Keratinocyte (primary cell): ENCODE measurements around the gene INHBE. TPM values are rescaled to one million over a fixed set of nuclear protein-coding genes. Genes with fewer than 3 reads are reported as not detected.

Source experiments
- DNase-seq: peaks from one replicate; pipeline ENCODE4 v3.0.0-alpha.2; 2011; ENCODE audit warnings: low read depth, missing footprints, low spot score
- FAIRE-seq: peaks from 2 replicates; lab custom pipeline; 2011; peaks lifted over from hg19 to GRCh38; lab: Jason Lieb, UNC
- H2AFZ ChIP-seq: 2 replicates; pipeline ENCODE4 v1.6.0; 2012; ENCODE audit warnings: low read length, control low read depth, inconsistent platforms; ENCODE audit not compliant: control insufficient read depth
- H3K27ac ChIP-seq: 2 replicates; pipeline ENCODE4 v1.5.1; 2011; ENCODE audit warnings: low read length; ENCODE audit not compliant: control insufficient read depth, insufficient read depth
- H3K27me3 ChIP-seq: 3 replicates; pipeline ENCODE4 v1.6.0; 2011; ENCODE audit warnings: low read length; ENCODE audit not compliant: control insufficient read depth, insufficient read depth; ENCODE audit errors: extremely low read depth
- H3K36me3 ChIP-seq, 2 experiments: 2 replicates in 1 of 2; 3 replicates in 1 of 2; pipeline ENCODE4 v1.5.1; 2011; ENCODE audit warnings: low read length in 2 of 2, mild to moderate bottlenecking in 1 of 2; ENCODE audit not compliant: control insufficient read depth in 2 of 2, insufficient read depth in 2 of 2; ENCODE audit errors: extremely low read depth in 1 of 2
- H3K4me1 ChIP-seq: 3 replicates; pipeline ENCODE4 v1.5.1; 2011; ENCODE audit warnings: low read length; ENCODE audit not compliant: control insufficient read depth, insufficient read depth; ENCODE audit errors: extremely low read depth
- H3K4me2 ChIP-seq: 3 replicates; pipeline ENCODE4 v1.6.0; 2011; ENCODE audit warnings: low read depth, low read length; ENCODE audit not compliant: control insufficient read depth, insufficient read depth; ENCODE audit errors: extremely low read depth
- H3K4me3 ChIP-seq, 3 experiments: fragments of 200-600 bp in 1 of 3; sonication (generic) in 1 of 3; 2 replicates in 2 of 3; 3 replicates in 1 of 3; pipeline ENCODE4 v1.5.1; 2011 to 2016; ENCODE audit warnings: low read length in 3 of 3, mild to moderate bottlenecking in 3 of 3, control low read depth in 2 of 3, inconsistent platforms in 1 of 3, low read depth in 1 of 3, mixed read lengths in 1 of 3, mixed run types in 1 of 3, moderate library complexity in 1 of 3; ENCODE audit not compliant: control insufficient read depth in 2 of 3, insufficient read depth in 2 of 3; ENCODE audit errors: extremely low read depth in 1 of 3
- H3K79me2 ChIP-seq: 2 replicates; pipeline ENCODE4 v1.6.0; 2012; ENCODE audit warnings: low read length; ENCODE audit not compliant: control insufficient read depth, insufficient read depth
- H3K9ac ChIP-seq: 3 replicates; pipeline ENCODE4 v1.6.0; 2011; ENCODE audit warnings: low read length; ENCODE audit not compliant: control insufficient read depth, insufficient read depth; ENCODE audit errors: extremely low read depth
- H3K9me1 ChIP-seq: 3 replicates; pipeline ENCODE4 v1.6.0; 2011; ENCODE audit warnings: low read length; ENCODE audit not compliant: control insufficient read depth, insufficient read depth; ENCODE audit errors: extremely low read depth
- H3K9me3 ChIP-seq: 2 replicates; pipeline ENCODE4 v1.5.1; 2012; ENCODE audit warnings: low read depth, low read length; ENCODE audit not compliant: control insufficient read depth
- H4K20me1 ChIP-seq: 3 replicates; pipeline ENCODE4 v1.6.0; 2011; ENCODE audit warnings: low read length; ENCODE audit not compliant: control insufficient read depth, insufficient read depth; ENCODE audit errors: extremely low read depth
- CTCF ChIP-seq, 3 experiments: IDR thresholded peaks in 1 of 3; conservative IDR thresholded peaks in 1 of 3; optimal IDR thresholded peaks in 1 of 3; 2 replicates in 2 of 3; 3 replicates in 1 of 3; pipeline versions ENCODE3 to v1.5.1; 2011; ENCODE audit warnings: low read length in 3 of 3, mild to moderate bottlenecking in 3 of 3, moderate library complexity in 2 of 3, control low read depth in 1 of 3, inconsistent platforms in 1 of 3; ENCODE audit not compliant: insufficient read depth in 2 of 3; ENCODE audit errors: extremely low read depth in 1 of 3
- EZH2 ChIP-seq: IDR thresholded peaks from one replicate; pipeline ENCODE4 v1.6.1; 2012; ENCODE audit warnings: inconsistent platforms, mild to moderate bottlenecking, low read length, moderate library complexity
- dilution Hi-C: fragments of 300-500 bp; cut with MboI; formaldehyde crosslinking; loops from one replicate; pipeline ENCODE4 v1.7.0; 2020; ENCODE audit warnings: low sequenced_read_pairs; ENCODE audit not compliant: extremely low pct_ligation_motif_present
- polyA plus RNA-seq, 5 experiments: library from polyadenylated mRNA; depleted of rRNA in 3 of 5; stranded (reverse) in 3 of 5; stranded (forward) in 1 of 5; unstranded in 1 of 5; fragments of >200 nt; gene quantifications; 1 replicate in 1 of 5; 2 replicates in 3 of 5; 3 replicates in 1 of 5; pipeline versions ENCODE4 v1.2.1 to v1.2.3, GENCODE V29; 2011 to 2012; ENCODE audit warnings: missing spikeins in 2 of 5, low read depth in 1 of 5, low replicate concordance in 1 of 5

INHBE gene
- polyA plus RNA-seq, 1 donor (not counting 4 experiments of a cell fraction or from before 2014, with no cell fraction given) = not detected

- Histone ChIP-seq H3K4me2 (no peak overlapping the region), H3K27me3 (no peaks in the 10 kb centered on the region), H4K20me1 (no peaks in the 10 kb centered on the region), H3K4me3 (no peak overlapping the region), H3K36me3 (peaks cover 26 to 43% of the 10 kb centered on the region in 2 experiments), H2AFZ (no peak overlapping the region), H3K4me1 (no peaks in the 10 kb centered on the region), H3K9me1 (no peaks in the 10 kb centered on the region), H3K79me2 (peaks cover 2% of the 10 kb centered on the region), H3K27ac (no peak overlapping the region), H3K9ac (no peak overlapping the region), H3K9me3 (no peaks in the 10 kb centered on the region)
- dilution Hi-C loops = no loop called here
- FAIRE-seq (no peak), DNase-seq (no peak)
- TF ChIP-seq CTCF (optimal IDR thresholded peaks at IDR 0.05 in 1 of 3, IDR thresholded peaks at IDR 0.05 in 1 of 3, conservative IDR thresholded peaks at IDR 0.05 in 1 of 3; ENCODE audit: extremely low read depth in 1 of 3, insufficient read depth in 2 of 3, low read length in 3 of 3) = no peak
- TF ChIP-seq EZH2 = no peak
Observed at GRCh38 chr12:57496822-57497221, 41.7 kb downstream of the INHBE start.

- TF ChIP-seq CTCF (optimal IDR thresholded peaks at IDR 0.05 in 1 of 3, IDR thresholded peaks at IDR 0.05 in 1 of 3, conservative IDR thresholded peaks at IDR 0.05 in 1 of 3; ENCODE audit: extremely low read depth in 1 of 3, insufficient read depth in 2 of 3, low read length in 3 of 3) (no peak), EZH2 (no peak)
- no peaks in the 10 kb centered on the region for H3K27me3 ChIP-seq
- H2AFZ ChIP-seq = no peak overlapping the region
- no peaks in the 10 kb centered on the region for H3K9me3 ChIP-seq
- no peak for DNase-seq
- H3K79me2 ChIP-seq = peaks cover 2% of the 10 kb centered on the region
- no peak overlapping the region for H3K27ac ChIP-seq
- H3K9ac ChIP-seq = no peak overlapping the region
- FAIRE-seq = no peak
- no peaks in the 10 kb centered on the region for H3K9me1 ChIP-seq
- H3K4me3 ChIP-seq = no peak overlapping the region
- no peak overlapping the region for H3K4me2 ChIP-seq
- dilution Hi-C loops = no loop called here
- no peaks in the 10 kb centered on the region for H4K20me1 ChIP-seq
- H3K36me3 ChIP-seq = peaks cover 26 to 47% of the 10 kb centered on the region in 2 experiments
- H3K4me1 ChIP-seq = no peaks in the 10 kb centered on the region
Observed at GRCh38 chr12:57497223-57498131, 42.4 kb downstream of the INHBE start.
